GM21381 (cell line): ENCODE data around the gene KL.

ENCODE experiments used
- ATAC-seq: cut with Tn5 transposase; IDR thresholded peaks from one replicate; pipeline ENCODE4 v1.9.1; 2021; ENCODE audit warnings: mild to moderate bottlenecking, moderate library complexity; ENCODE audit not compliant: unreplicated experiment

The KL gene

DNA sequence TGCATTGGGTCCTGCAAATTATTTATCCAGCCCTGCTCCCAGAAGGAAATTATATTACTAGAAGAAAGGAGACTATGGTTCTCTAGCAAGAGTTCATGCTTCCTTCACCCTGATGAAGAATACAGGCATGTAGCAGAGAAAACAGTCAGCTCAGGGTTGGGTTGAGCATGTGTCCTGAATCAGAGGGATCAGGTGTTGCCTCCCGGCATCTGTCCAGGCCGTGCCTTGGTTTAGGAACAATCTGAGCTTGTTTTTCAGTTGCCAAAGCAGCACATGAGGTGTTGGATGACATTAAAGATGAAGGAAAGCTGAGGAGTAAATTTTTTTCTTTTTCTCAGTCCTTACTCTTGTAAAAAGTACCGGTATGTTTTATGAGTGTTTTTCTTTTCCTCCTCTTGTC lies 62.0 kb downstream of the KL start:
- ATAC-seq = no peak

DNA sequence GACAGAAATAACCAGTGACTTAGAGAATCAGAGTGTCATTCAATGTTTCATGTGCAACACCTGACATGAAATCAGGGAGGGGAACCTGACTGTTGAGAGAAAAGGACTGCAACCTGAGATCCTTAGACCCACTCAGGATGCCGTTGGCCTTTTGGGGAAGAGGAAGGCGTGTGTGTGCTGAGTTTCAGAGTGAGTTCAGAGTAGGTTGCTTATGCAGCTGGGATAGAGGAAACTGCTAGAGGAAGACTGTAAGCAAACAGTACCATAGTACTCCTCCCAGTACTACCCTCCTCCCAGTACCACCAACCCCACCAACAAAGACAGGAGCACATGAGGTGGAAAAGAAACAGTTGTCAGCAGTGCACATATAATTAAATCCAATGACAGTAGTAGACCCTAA lies 63.7 kb downstream of the KL start:
- no peak for ATAC-seq

DNA sequence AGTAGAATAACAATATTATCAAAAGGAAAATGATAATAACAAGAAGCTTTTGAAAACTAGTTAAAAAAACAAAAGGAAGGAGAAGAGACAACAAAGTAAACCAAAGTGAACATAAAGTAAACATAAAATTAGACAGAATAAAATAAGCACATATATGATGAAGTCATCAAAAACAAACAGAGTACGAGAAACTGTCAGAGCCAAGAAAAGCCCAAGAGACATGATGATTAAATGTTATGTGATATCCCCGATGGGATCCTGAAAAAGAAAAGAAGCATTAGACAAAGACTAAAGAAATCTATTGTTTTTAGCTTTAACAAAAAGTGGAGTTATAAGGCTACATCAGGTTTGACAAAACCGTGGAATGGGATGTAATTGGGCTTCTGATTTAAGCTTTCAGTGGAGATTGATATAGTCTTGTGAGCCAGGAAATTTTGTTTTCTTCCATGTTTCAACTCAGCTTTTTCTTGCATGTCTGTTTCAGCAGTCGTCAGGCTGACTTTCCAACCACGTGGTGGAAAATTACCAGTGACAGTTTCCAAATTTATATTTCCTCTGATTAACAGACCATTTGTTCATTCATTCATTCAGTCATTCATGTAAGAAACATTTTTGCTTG lies 64.9 kb downstream of the KL start:
- ATAC-seq = no peak

DNA sequence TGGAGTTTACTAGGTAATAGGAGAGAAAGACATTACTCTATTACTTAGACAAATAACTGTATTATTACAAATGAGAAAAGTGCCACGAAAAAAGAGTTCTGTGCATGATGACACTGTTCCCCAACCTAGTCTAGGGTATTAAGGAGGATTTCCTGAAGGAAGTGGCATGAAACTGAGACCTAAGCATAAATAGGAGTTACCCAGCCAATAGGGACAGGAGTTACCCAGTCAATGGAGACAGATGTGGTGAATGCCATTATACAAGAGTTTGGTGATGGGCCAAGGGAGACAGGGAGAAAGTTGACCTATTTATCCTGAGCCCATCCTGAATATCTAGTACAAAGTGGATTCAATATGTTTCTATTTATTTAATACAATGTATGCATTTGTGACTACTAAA lies 65.4 kb downstream of the KL start:
- no peak for ATAC-seq

DNA sequence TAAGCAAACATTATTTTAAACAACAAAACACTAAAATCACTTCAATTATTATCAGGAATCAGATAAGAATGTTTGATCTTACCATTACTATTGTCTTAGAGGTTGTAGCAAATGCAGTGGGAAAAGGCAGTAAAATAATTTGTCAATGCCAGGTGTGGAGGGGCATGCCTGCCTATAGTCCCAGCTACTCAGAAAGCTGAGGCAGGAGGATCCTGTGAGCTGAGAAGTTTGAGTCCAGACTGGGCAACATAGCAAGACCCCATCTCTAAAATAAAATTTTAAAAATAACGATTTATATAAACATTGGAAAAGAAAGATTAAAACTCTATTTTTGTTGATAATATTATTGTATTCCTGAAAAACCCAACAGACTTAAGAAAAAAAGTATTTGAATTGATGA lies 66.8 kb downstream of the KL start:
- ATAC-seq = no peak

DNA sequence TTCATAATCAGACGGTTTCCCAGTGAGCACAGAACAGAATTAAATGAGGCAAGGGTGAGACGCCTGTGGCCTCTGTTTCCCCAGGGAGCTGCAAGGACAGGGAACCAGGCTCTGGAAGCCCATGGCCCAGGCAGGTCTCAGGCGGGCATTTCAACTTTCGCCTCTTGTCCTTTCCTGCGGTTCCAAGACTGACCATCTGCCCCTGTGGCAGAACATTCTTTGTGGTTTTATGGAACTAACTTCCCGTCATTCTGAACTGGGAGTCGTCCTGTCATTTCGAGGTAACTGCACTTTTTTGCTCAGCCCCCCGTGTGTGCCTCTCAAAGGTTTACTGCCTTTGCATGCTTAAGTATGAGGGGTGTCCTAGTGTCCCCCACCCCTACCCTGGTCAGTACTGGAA lies 70.9 kb downstream of the KL start:
- ATAC-seq = no peak

DNA sequence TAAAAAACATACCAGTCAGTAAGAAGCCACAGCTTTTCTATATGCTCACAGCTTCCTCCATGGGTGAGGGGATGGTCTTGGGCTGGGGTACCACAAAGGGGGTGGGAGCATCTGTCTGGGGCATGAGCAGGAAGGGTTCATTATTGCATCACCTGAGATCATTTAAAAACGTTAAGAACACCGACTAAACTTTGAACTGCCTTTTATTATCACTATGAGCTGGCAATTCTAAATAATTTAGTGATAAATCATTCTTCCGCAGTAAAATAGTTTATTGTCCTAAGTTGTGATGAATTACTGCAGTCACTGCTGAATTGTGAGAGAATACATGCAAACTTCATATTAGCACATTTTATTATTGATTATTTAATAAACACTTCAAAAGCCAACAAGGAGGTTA lies 71.6 kb downstream of the KL start:
- ATAC-seq = no peak

DNA sequence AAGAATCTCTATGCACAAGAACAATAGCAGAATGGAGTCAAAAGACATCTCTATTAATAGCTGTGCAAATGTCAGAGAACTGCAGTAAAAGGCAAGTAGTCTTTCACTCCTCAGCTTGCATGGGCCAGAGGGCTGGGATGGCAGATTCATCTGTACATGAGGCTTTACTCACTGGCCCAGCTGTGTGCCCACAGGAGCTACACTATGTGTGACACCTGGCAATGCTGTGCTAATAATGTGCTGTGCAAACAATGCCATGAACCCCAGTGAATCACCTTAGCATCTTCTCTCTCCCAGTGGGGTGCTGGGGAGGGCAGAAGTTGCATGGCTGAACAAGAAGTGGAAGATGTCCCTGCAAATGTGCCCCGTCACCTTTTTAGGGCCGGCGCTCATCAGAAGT lies 73.1 kb downstream of the KL start:
- no peak for ATAC-seq

DNA sequence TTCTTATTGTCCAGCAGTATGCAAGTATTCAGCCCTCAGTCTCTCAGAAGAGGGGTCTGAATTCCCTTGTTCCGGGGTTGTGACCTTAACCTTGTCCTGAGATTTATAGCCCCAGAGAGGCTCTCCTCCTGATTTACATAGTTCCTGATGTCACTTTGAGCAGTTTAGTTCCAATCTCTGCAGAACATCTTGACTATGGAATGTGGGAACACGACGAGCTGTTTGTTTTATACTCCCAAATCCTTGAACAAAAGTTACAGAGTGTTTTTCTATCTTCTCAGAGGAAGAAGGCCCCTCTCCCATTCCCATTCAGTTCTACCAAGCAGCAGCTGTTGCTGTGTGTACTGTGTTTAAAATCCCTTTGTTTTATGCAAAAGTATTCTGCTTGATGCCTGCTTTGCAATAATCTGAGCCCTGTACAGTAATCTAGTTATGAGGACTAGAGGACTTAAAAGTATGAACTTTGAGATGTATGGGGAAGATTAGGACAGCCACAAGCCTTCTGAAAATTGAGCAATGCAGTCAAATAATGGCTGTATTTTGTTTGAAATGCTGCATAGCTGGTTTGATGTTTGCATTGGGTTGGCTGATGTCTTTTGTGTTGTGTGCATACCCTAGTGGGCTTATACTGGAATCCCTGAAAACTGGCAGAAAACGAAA lies 74.7 kb downstream of the KL start:
- no peak for ATAC-seq

DNA sequence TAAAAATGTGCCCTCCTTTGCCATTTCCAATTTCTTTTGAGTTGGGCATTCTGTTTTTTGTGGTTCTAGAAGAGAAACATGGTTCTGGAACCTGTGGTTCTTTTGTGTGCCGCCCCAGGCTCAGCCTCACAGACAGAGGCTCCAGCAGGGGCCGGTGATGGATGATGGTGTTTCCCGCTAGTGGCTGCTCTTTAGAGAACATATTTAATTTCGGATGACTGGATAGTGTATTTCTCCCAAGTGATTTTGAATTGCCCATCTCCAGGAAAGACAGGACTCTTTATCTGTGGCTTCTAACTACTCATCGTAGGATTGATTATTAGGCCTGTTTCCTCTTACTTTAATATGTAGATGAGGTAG lies 75.2 kb downstream of the KL start:
- ATAC-seq = no peak

DNA sequence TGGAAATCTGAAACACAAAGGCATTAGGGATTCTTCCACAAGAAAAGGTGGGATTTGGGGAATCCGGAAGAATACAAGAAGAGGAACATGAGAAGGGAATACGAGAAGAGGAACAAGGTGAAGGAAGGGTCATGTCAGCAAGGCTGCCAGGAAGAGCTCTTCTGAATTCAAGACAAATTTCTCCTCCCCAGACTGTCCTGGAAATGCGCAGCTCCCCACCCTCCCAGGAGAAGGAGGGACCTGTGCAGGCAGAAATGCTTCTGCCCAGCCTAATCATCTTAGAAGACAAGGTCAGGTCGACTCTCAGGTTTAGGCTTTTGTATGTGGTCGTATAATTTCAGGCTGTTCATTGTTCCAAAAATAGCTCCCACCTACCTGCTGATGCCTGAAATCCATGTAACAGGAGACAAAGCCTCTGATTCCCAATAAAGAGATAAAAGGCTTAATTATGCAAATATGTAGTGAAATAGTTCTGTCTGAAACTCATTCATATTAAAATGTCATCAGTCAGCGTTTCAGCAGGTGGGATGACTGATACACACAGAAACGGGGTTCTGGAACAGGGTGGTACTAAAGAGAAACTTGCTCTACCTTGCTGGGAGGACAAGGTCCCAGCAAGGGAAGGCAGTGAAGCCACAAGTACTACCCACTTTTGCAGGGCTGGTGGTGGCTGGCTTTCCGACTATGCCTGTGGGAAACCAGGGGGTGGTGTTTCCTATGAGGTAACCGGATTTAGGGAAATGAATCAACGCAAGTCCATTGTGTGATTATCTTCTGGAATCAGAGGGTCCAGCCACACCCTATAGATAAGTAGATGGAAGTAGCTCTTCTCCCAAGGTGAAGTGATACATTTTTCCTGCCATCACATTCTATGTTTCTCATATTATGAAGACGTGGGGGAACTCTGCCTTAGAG lies 76.1 kb downstream of the KL start:
- no peak for ATAC-seq

DNA sequence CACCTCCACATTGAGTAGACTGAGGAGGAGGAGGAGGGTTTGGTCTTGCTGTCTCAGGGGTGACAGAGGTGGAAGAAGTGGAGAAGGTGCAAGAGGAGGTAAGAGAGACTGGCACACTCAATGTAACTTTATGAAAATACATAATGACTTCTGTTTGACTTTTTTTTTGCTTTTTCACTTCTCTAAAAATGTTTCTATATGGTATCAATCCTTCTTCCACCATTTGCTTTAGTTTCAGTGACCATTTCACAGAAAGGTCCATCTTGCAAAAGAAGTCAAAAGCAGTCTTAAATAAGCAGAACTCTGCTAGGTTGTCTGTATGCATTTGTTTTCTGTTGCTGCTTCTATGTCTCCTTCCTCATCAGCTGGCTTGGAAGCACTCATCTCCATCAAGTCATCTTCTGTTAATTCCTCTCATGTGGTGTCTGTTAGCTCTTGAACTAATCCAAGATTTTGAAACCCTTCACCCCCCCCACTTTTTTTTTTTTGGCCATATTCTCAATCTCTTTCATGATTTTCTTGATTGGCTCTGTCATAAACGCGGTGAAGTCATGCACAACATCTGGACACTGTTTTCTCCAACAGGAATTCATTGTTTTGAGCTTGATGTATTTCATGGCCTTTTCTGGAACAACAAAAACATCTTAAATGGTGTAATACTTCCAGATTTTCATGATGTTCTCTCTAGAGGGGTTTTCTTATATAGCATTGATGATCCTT lies 80.8 kb downstream of the KL start:
- no peak for ATAC-seq

DNA sequence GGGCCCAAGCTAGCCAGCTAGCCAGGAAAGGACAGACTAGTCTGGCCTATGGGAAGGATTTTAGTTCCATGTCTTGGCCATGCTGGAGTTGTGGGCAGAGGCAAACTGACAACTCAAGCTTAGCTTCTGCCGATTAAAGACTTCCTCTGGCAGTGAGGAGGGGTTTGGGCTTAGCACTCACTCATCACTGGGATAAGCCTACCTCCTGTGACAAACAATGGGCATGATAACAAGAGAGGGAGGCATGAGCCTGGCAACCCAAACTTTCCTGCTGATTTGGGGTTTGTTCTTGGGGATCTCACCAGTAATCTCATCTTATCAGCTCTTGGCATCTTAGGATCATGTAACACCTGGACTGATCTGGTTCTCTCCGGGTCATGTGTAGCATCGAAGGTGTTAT lies 83.6 kb downstream of the KL start:
- ATAC-seq = no peak

DNA sequence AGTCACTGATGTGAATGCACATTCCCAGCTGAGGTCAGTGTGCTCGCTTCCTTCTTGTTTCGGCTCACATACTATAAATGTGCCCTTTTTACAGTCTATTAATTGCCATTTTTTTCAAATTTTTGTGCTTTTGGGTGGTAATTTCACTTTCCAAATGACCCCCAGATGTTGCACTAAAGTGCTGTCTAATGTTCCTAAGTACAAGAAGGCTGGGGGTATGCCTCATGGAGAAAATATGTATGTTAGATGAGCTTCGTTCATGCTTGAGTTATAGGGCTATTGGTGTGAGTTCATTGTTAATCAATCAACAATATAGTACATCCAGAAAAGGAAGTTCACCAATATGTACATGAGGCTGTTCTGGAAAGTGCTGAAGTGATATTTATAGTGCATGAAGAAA lies 84.7 kb downstream of the KL start:
- no peak for ATAC-seq

DNA sequence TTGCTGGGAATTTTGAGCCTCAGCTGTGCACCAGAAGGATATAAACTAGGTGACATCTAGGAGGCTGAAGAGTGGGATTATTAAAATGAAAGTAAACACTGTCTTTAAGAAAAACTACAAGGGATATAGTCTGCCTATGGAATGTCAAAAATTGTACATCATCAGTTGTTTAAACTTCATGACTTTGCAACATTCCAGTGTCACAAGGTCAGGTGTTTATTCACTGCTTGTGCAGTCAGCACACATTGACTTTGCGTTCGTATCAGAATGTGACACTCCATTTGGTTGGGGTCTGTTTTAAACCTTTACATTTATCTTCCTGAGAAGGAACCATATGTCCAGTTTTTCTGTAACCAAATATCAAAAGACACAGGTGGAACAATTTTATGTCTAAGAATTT lies 85.6 kb downstream of the KL start:
- ATAC-seq = no peak

DNA sequence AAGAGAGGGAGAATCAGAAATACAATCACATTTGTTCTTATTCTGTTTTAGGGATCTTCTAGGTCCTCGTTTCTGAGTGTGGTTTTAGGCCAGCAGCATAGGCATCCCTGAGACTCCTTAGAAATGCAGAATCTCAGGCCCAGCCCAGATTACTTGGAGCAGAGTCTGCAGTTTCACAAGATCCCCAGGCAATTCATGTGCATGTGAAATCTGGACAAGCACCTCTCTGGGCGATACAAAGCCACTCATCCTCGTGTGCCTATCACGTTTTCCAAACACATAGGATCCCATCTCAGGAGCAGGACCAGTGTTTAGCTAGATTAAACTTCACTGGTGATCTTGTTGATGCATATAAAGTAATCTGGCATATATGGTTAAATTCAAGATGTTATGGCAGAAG lies 87.2 kb downstream of the KL start:
- no peak for ATAC-seq

DNA sequence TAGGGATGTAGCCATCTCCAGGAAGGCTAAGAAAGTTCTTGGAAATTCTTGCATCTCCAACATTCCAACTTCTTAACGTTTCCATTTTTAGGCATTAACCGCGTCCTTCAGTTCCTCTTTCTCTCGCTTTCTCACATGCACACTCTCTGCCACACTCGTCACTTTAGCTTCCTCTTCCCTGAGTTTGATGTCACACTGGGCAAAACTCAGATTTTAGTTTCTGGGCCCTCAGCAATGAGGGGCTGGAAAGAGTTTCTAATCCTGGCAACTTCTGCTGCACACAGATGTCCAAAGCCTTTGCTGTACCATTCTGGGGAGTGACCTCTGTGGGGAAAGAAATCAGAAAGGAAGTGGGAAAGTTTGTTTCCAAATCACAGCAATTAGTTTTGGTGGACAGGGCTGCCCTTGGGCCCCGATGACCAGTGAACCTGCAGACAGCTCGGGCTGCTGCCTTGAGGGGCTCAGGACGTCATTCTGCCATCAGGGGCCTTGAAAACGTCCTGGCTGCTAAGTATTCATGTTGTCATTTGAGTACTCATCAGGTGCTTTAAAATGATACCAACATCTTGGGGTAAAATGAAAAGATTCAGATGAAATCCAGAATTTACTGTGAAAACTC lies 89.3 kb downstream of the KL start:
- ATAC-seq = no peak

DNA sequence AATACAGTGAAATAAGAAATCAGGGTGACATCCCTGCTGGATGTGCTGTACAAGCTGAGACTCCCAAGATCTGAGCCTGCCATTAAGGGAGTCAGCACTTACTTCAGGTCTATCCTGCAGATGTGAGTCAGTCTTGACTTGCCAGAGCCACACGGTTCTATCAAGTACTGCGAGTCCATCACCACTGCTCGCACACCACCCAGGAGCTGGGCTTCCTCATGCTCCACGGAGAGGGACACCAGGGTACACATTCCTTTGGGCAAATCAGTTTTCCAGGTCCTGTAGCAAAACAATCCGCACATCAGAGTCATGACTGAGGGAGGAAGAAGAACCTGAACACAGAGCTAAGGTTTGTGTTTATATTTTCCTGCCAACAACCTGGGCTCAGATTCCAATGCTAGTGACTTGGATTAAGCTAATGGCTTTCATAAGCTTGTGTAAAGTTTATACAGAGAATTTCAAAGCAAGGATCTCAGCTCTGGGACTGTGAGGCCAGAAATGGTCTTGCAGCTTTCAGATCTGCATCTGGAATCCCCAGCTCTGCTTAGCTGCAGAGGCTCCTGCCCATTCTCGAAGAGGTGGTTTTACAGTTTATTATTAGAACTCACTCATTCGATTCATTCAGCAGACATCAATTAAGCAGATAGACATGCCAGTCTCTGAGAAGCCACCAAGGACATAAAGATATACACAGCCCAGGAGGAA lies 90.6 kb downstream of the KL start:
- no peak for ATAC-seq

DNA sequence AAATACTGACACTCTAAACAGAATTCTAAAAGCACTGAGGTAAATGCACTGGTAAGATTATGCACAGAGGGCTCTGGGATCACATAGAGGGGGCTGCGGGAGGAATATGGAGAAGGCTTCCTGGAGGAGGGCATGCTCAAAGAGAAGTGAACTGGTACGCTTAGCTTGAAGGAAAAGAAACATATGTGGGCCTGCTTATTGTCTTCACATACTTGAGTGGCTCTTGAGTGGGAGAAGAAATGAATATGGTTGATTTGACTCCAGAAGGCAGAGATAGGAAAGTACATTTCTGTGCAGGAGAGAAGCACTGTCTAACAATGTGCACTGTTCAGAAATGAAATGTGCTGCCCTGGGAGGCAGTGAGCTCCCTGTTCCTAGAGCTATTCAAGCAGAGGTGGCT lies 91.1 kb downstream of the KL start:
- ATAC-seq = no peak

DNA sequence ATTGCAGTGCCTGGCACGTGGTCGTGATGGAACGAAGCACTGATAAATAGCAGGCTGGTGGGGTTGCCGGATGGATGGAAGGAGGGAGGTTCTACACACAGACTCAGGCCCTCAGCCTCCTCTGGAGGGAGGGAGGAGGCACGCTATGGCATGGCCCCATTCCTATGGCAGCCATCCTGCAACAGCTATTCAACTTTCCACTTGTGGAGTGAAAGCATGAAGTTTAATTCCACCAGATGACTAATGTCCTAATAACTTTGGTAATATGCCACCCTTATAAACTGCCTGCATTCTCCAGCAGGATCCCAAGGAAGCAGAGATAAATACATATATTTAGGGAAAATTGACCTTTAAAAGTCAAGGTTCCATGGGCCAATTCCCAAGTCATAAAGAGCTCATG lies 92.4 kb downstream of the KL start:
- ATAC-seq = no peak
